ENCODE results near the gene PCBP3.
"Not testable (repeated sequence)": the region's sequence is repeated elsewhere in the genome, so short reads cannot be mapped to it uniquely, and the experiment has no call there.

Gene PCBP3

DNA sequence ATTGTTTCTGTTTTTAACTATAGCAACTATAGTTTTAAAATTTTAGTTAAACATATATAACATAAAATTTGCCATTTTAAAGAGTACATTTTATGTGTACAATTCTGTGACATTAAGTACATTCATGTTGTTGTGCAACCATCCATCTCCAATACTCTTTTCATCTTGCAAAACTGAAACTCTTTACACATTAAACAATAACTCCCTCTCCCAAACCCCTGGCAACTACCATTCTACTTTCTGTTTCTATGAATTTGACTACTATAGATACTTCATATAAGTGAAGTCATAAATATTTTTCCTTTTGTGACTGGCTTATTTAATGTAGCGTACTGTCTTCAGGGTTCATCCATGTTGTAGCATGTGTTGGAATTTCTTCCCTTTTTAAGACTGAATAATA, 25.9 kb downstream of the PCBP3 start:
- DNase-seq (ENCODE audit: low read depth in 2 of 3, low spot score in 2 of 3) = no peak

DNA sequence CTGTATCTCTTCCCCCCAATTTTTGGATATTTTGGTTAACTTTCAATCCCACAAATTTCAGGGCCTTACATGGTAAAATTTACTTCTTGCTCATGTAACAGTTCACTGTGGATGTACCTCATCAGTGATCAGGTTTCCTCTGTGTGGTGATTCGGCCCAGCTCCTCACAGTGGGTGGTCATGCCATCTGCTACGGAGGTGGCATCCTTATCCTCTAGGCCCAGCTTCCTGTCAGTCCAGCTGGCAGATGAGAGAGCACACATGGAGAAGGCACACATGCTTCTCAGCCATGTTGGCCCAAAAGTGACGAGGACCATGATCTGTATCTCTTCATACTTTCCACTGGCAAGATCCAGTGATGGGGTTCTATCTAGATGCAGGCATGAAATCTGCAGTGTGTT, 27.2 kb downstream of the PCBP3 start:
- no peak for DNase-seq (ENCODE audit: low read depth in 2 of 3, low spot score in 2 of 3)

GRCh38 chr21:45678790-45679189, 35.3 kb downstream of the PCBP3 start:
- DNase-seq (ENCODE audit: low read depth in 2 of 3, low spot score in 2 of 3) = not testable (repeated sequence)

- DNase-seq (ENCODE audit: low read depth in 2 of 3, low spot score in 2 of 3) = no peak
Observed at GRCh38 chr21:45680215-45680614, 36.7 kb downstream of the PCBP3 start.

- DNase-seq (ENCODE audit: low read depth in 2 of 3, low spot score in 2 of 3) = no peak
Observed at GRCh38 chr21:45695086-45695485, 51.6 kb downstream of the PCBP3 start.

GRCh38 chr21:45698493-45699184, 55.1 kb downstream of the PCBP3 start:
- DNase-seq (ENCODE audit: low read depth in 2 of 3, low spot score in 2 of 3) = no peak

- no peak for DNase-seq (ENCODE audit: low read depth in 2 of 3, low spot score in 2 of 3)
Observed at GRCh38 chr21:45699251-45699942, 55.9 kb downstream of the PCBP3 start.

GRCh38 chr21:45699966-45700365, 56.4 kb downstream of the PCBP3 start:
- no peak for DNase-seq (ENCODE audit: low read depth in 2 of 3, low spot score in 2 of 3)

GRCh38 chr21:45700461-45700860, 56.9 kb downstream of the PCBP3 start:
- DNase-seq (ENCODE audit: low read depth in 2 of 3, low spot score in 2 of 3) = no peak

GRCh38 chr21:45704311-45705108, 61.0 kb downstream of the PCBP3 start:
- DNase-seq (ENCODE audit: low read depth in 2 of 3, low spot score in 2 of 3) = no peak

DNA sequence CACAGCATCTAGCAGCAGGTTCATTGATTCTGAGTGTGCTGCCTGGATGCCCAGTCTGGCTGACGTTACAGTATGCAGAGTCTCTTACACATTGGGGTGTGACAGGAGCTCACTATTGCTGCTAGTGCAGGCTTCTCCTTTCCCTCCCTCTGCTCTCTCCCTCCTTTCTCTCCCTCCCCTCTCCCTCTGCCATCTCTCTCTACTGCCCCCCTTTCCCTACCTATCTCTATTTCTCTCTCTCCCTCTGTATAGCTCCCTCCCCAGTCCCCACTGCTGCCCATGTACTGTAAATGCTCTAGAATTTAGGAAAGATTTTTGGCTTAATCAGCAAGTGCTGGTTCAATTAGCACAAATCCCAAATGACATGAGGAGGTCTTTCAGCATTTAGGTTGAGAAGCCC, 62.8 kb downstream of the PCBP3 start:
- no peak for DNase-seq (ENCODE audit: low read depth in 2 of 3, low spot score in 2 of 3)

- DNase-seq (ENCODE audit: low read depth in 2 of 3, low spot score in 2 of 3) = no peak
Observed at GRCh38 chr21:45709173-45709572, 65.6 kb downstream of the PCBP3 start.

GRCh38 chr21:45709696-45710268, 66.3 kb downstream of the PCBP3 start:
- no peak for DNase-seq (ENCODE audit: low read depth in 2 of 3, low spot score in 2 of 3)

DNA sequence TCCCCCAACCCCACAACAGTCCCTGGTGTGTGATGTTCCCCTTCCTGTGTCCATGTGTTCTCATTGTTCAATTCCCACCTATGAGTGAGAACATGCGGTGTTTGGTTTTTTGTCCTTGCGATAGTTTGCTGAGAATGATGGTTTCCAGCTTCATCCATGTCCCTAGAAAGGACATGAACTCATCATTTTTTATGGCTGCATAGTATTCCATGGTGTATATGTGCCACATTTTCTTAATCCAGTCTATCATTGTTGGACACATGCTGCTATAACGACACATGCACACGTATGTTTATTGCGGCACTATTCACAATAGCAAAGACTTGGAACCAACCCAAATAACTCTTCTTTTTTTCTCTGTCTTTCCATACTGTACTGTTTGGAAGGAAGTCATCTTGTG, 66.8 kb downstream of the PCBP3 start:
- DNase-seq (ENCODE audit: low read depth in 2 of 3, low spot score in 2 of 3) = not testable (repeated sequence)

GRCh38 chr21:45713613-45714012, 70.1 kb downstream of the PCBP3 start:
- DNase-seq (ENCODE audit: low read depth in 2 of 3, low spot score in 2 of 3) = no peak

- no peak for DNase-seq (ENCODE audit: low read depth in 2 of 3, low spot score in 2 of 3)
Observed at GRCh38 chr21:45715441-45715840, 71.9 kb downstream of the PCBP3 start.

DNA sequence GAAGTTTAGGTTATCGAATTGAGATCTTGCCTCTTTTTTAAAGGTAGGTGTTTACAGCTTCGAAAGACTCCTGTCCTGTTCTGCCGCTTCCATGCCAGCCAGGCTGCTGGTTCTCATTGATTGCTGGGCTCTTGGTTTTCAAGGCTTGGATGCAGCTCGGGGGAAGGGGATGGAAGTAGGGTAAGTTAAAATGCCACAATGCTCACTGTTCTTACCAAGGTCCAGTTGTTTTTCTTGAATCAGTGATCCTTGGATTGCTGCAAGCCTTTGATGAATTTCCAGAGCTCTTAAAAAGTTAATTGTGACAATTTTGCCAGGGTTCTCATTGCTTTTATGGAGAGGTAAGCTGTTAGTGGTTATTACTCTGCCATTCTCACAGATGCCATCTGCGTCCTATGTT, 74.9 kb downstream of the PCBP3 start:
- DNase-seq (ENCODE audit: low read depth in 2 of 3, low spot score in 2 of 3) = no peak

- DNase-seq (ENCODE audit: low read depth in 2 of 3, low spot score in 2 of 3) = no peak
Observed at GRCh38 chr21:45719177-45719802, 75.8 kb downstream of the PCBP3 start.

GRCh38 chr21:45720204-45720603, 76.7 kb downstream of the PCBP3 start:
- not testable (repeated sequence) for DNase-seq (ENCODE audit: low read depth in 2 of 3, low spot score in 2 of 3)

GRCh38 chr21:45721671-45722070, 78.1 kb downstream of the PCBP3 start:
- no peak for DNase-seq (ENCODE audit: low read depth in 2 of 3, low spot score in 2 of 3)

All from activated CD8-positive, alpha-beta memory T cell treated with anti-CD3 and anti-CD28 coated beads for 48 hours (primary cell).